Heart left ventricle (tissue), 13 donors: ENCODE data around the gene PTGFRN.

ENCODE experiments used
- CTCF ChIP-seq, 12 donors: fragments of 200-600 bp; sonication (generic) in 4 of 12; IDR thresholded peaks; one replicate each; pipeline versions ENCODE4 v1.5.0 to v1.8.0; 2018 to 2022; ENCODE audit warnings: antibody characterized with exemption in 12 of 12, mild to moderate bottlenecking in 5 of 12
- POLR2A ChIP-seq, 2 donors: fragments of 450-650 bp; IDR thresholded peaks; one replicate each; pipeline ENCODE4 v1.6.1; 2017; ENCODE audit warnings: antibody characterized with exemption in 2 of 2, mild to moderate bottlenecking in 2 of 2, moderate library complexity in 2 of 2
- donor health status: ischemic (EF 13 %, LVEDD 7.1; RV severe dilation, severe dysfunction).
- donor health status: DM: no; HTN: yes; CAD: no.
- donor health status: DM: no; HTN: no; CAD: no.
- donor health status: ischemic (EF 25% LVEDD 6.9; RV normal size, moderate dysfunction).
- donor health status: ischemic (EF 25% LVEDD 5.7; RV mildly dilated, moderate dysfunction).
- donor health status: ischemic (EF 35%, LVEDD 5.7; RV mildly dilated, moderate dysfunction).
- donor health status: nonischemic (EF 11% LVEDD 7.7; RV severe dilation, severe dysfunction).
- donor health status: DM: yes; HTN: yes; CAD: no.
- donor health status: PGD.
- donor health status: ischemic (EF 29% LVEDD 5.4; RV normal size, mild dysfunction).
- donor health status: nonischemic (EF 23%, LVEDD 6.1; RV moderate dilation, normal function).

GRCh38 chr1:116895073-116895472, 14.6 kb upstream of the PTGFRN start:
- TF ChIP-seq CTCF (IDR thresholded peaks at IDR 0.05) (no peak), POLR2A (IDR thresholded peaks at IDR 0.05) (no peak)
